Measurements from ENCODE around the gene GOLPH3. TPM values are rescaled to one million over a fixed set of nuclear protein-coding genes. Genes with fewer than 3 reads are reported as not detected.

GOLPH3 gene
- total and polyA plus RNA-seq, 2 experiments from 2014 or later, result 68.5 to 96.1 TPM

- Histone ChIP-seq H3K27ac (ENCODE audit: low read depth) (no peak overlapping the region), H3K36me3 (ENCODE audit: insufficient read depth) (peaks cover 29% of the 10 kb centered on the region), H2AFZ (no peak overlapping the region), H3F3A (replicated peaks; ENCODE audit: low read depth) (no peaks in the 10 kb centered on the region), H3K79me2 (replicated peaks; ENCODE audit: insufficient read depth) (no peaks in the 10 kb centered on the region), H3K4me2 (no peak overlapping the region), H4K20me1 (replicated peaks; ENCODE audit: insufficient read depth) (peaks cover 17% of the 10 kb centered on the region; the same call in 1 of the 2 replicates), H3K9me2 (ENCODE audit: insufficient read depth) (no peaks in the 10 kb centered on the region), H3K4me1 (ENCODE audit: insufficient read depth) (no peaks in the 10 kb centered on the region), H3K4me3 (no peak overlapping the region), H3K27me3 (ENCODE audit: insufficient read depth) (no peaks in the 10 kb centered on the region)
- Mint-ChIP-seq H3K9me3 (peaks cover 4% of the 10 kb centered on the region; the same call in 2 of the 3 replicates), H3K36me3 (ENCODE audit: low read depth) (peaks cover 85% of the 10 kb centered on the region), H3K27me3 (ENCODE audit: insufficient read depth, low read depth, poor library complexity) (peaks cover 6% of the 10 kb centered on the region), H3K27ac (no peak overlapping the region), H3K4me3 (no peak overlapping the region), H3K4me1 (no peaks in the 10 kb centered on the region; the same call in 2 of the 3 replicates)
- TF ChIP-seq CREB1 (CRISPR knock-in tag; IDR thresholded peaks at IDR 0.05; ENCODE audit: low read depth), result no peak
- TF ChIP-seq ZNF331 (CRISPR knock-in tag; IDR thresholded peaks at IDR 0.05; ENCODE audit: low read depth), result no peak
- TF ChIP-seq, protein P1, sequence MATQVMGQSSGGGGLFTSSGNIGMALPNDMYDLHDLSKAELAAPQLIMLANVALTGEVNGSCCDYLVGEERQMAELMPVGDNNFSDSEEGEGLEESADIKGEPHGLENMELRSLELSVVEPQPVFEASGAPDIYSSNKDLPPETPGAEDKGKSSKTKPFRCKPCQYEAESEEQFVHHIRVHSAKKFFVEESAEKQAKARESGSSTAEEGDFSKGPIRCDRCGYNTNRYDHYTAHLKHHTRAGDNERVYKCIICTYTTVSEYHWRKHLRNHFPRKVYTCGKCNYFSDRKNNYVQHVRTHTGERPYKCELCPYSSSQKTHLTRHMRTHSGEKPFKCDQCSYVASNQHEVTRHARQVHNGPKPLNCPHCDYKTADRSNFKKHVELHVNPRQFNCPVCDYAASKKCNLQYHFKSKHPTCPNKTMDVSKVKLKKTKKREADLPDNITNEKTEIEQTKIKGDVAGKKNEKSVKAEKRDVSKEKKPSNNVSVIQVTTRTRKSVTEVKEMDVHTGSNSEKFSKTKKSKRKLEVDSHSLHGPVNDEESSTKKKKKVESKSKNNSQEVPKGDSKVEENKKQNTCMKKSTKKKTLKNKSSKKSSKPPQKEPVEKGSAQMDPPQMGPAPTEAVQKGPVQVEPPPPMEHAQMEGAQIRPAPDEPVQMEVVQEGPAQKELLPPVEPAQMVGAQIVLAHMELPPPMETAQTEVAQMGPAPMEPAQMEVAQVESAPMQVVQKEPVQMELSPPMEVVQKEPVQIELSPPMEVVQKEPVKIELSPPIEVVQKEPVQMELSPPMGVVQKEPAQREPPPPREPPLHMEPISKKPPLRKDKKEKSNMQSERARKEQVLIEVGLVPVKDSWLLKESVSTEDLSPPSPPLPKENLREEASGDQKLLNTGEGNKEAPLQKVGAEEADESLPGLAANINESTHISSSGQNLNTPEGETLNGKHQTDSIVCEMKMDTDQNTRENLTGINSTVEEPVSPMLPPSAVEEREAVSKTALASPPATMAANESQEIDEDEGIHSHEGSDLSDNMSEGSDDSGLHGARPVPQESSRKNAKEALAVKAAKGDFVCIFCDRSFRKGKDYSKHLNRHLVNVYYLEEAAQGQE (IDR thresholded peaks at IDR 0.05; ENCODE audit: unreplicated experiment), result no peak
- TF ChIP-seq STAT1 (IDR thresholded peaks at IDR 0.05; ENCODE audit: unreplicated experiment), result no peak
- no peak for TF ChIP-seq NANOG (IDR thresholded peaks at IDR 0.05; ENCODE audit: borderline replicate concordance)
- TF ChIP-seq EZH2 (IDR thresholded peaks at IDR 0.05; ENCODE audit: low read depth, unreplicated experiment), result no peak
- no peak; the same call in 1 of the 2 replicates for TF ChIP-seq POLR2AphosphoS5 (IDR thresholded peaks at IDR 0.05; ENCODE audit: low read depth)
- TF ChIP-seq, protein P2, sequence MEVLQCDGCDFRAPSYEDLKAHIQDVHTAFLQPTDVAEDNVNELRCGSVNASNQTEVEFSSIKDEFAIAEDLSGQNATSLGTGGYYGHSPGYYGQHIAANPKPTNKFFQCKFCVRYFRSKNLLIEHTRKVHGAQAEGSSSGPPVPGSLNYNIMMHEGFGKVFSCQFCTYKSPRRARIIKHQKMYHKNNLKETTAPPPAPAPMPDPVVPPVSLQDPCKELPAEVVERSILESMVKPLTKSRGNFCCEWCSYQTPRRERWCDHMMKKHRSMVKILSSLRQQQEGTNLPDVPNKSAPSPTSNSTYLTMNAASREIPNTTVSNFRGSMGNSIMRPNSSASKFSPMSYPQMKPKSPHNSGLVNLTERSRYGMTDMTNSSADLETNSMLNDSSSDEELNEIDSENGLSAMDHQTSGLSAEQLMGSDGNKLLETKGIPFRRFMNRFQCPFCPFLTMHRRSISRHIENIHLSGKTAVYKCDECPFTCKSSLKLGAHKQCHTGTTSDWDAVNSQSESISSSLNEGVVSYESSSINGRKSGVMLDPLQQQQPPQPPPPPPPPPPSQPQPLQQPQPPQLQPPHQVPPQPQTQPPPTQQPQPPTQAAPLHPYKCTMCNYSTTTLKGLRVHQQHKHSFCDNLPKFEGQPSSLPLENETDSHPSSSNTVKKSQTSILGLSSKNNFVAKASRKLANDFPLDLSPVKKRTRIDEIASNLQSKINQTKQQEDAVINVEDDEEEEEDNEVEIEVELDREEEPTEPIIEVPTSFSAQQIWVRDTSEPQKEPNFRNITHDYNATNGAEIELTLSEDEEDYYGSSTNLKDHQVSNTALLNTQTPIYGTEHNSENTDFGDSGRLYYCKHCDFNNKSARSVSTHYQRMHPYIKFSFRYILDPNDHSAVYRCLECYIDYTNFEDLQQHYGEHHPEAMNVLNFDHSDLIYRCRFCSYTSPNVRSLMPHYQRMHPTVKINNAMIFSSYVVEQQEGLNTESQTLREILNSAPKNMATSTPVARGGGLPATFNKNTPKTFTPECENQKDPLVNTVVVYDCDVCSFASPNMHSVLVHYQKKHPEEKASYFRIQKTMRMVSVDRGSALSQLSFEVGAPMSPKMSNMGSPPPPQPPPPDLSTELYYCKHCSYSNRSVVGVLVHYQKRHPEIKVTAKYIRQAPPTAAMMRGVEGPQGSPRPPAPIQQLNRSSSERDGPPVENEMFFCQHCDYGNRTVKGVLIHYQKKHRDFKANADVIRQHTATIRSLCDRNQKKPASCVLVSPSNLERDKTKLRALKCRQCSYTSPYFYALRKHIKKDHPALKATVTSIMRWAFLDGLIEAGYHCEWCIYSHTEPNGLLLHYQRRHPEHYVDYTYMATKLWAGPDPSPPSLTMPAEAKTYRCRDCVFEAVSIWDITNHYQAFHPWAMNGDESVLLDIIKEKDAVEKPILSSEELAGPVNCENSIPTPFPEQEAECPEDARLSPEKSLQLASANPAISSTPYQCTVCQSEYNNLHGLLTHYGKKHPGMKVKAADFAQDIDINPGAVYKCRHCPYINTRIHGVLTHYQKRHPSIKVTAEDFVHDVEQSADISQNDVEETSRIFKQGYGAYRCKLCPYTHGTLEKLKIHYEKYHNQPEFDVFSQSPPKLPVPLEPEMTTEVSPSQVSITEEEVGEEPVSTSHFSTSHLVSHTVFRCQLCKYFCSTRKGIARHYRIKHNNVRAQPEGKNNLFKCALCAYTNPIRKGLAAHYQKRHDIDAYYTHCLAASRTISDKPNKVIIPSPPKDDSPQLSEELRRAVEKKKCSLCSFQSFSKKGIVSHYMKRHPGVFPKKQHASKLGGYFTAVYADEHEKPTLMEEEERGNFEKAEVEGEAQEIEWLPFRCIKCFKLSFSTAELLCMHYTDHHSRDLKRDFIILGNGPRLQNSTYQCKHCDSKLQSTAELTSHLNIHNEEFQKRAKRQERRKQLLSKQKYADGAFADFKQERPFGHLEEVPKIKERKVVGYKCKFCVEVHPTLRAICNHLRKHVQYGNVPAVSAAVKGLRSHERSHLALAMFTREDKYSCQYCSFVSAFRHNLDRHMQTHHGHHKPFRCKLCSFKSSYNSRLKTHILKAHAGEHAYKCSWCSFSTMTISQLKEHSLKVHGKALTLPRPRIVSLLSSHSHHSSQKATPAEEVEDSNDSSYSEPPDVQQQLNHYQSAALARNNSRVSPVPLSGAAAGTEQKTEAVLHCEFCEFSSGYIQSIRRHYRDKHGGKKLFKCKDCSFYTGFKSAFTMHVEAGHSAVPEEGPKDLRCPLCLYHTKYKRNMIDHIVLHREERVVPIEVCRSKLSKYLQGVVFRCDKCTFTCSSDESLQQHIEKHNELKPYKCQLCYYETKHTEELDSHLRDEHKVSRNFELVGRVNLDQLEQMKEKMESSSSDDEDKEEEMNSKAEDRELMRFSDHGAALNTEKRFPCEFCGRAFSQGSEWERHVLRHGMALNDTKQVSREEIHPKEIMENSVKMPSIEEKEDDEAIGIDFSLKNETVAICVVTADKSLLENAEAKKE (CRISPR knock-in tag; IDR thresholded peaks at IDR 0.05), result no peak
- TF ChIP-seq JUNB (IDR thresholded peaks at IDR 0.05; ENCODE audit: unreplicated experiment), result no peak
- TF ChIP-seq ZNF114 (CRISPR knock-in tag; IDR thresholded peaks at IDR 0.05), result no peak
- TF ChIP-seq EZH2phosphoT487 (IDR thresholded peaks at IDR 0.05; ENCODE audit: unreplicated experiment), result no peak
- no peak for TF ChIP-seq CTCF (conservative IDR thresholded peaks at IDR 0.05; ENCODE audit: low read depth in 2 of 2)
- TF ChIP-seq, protein P3, sequence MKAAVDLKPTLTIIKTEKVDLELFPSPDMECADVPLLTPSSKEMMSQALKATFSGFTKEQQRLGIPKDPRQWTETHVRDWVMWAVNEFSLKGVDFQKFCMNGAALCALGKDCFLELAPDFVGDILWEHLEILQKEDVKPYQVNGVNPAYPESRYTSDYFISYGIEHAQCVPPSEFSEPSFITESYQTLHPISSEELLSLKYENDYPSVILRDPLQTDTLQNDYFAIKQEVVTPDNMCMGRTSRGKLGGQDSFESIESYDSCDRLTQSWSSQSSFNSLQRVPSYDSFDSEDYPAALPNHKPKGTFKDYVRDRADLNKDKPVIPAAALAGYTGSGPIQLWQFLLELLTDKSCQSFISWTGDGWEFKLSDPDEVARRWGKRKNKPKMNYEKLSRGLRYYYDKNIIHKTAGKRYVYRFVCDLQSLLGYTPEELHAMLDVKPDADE (IDR thresholded peaks at IDR 0.05), result no peak
- DNase-seq (ENCODE audit: low spot score), result no peak
- no peak for ATAC-seq
These were observed 70.6 kb downstream of the GOLPH3 start for GRCh38 chr5:32103521-32103920.

All from GM23338 (cell line).